CD4-positive, alpha-beta T cell (primary cell): ENCODE measurements around the gene RPL36. TPM values are rescaled to one million over a fixed set of nuclear protein-coding genes. Genes with fewer than 3 reads are reported as not detected.

Experiments
- ATAC-seq: fragments of 200-7000 bp; cut with Tn5 transposase; one replicate; pipeline ENCODE4 v1.10.0; 2022; ENCODE audit warnings: mild to moderate bottlenecking; ENCODE audit not compliant: poor library complexity
- CTCF ChIA-PET: fragments of 350-600 bp; sonication (Branson Sonifier 250); formaldehyde crosslinking; loops from one replicate; lab custom pipeline; 2021; ENCODE audit warnings: antibody characterized with exemption, inconsistent platforms; lab: Charles Lee
- POLR2A ChIA-PET: fragments of 350-600 bp; sonication (Branson Sonifier 250); formaldehyde crosslinking; loops from one replicate; lab custom pipeline; 2021; ENCODE audit warnings: antibody characterized with exemption, inconsistent platforms; lab: Charles Lee
- DNase-seq, 14 experiments: peaks; one replicate each; pipeline ENCODE4 v3.0.0-alpha.2; 2013 to 2020; ENCODE audit warnings: mixed read lengths in 2 of 14
- H3K27ac ChIP-seq, 2 donors: one replicate each; pipeline versions ENCODE4 v1.5.1 to v1.7.0; 2013; ENCODE audit warnings: low read length in 2 of 2, low read depth in 1 of 2, mild to moderate bottlenecking in 1 of 2
- H3K27me3 ChIP-seq, 2 experiments: 1 replicate in 1 of 2; 2 replicates in 1 of 2; pipeline versions ENCODE4 v1.6.1 to v1.7.0; 2013; ENCODE audit warnings: low read length in 2 of 2, control low read depth in 1 of 2, mild to moderate bottlenecking in 1 of 2, moderate library complexity in 1 of 2; ENCODE audit not compliant: insufficient read depth in 2 of 2, control insufficient read depth in 1 of 2
- H3K36me3 ChIP-seq: one replicate; pipeline ENCODE4 v1.6.1; 2013; ENCODE audit warnings: low read length, control low read depth; ENCODE audit not compliant: insufficient read depth
- H3K4me1 ChIP-seq: one replicate; pipeline ENCODE4 v1.6.1; 2013; ENCODE audit warnings: low read length, control low read depth; ENCODE audit not compliant: insufficient read depth
- H3K4me3 ChIP-seq: one replicate; pipeline ENCODE4 v1.5.1; 2013; ENCODE audit warnings: mild to moderate bottlenecking, low read length, moderate library complexity
- H3K9me3 ChIP-seq, 2 experiments: 1 replicate in 1 of 2; 2 replicates in 1 of 2; pipeline versions ENCODE4 v1.6.1 to v1.7.0; 2013; ENCODE audit warnings: low read length in 2 of 2, mild to moderate bottlenecking in 2 of 2, control low read depth in 1 of 2, moderate library complexity in 1 of 2; ENCODE audit not compliant: control insufficient read depth in 1 of 2, insufficient read depth in 1 of 2
- H3K27ac Mint-ChIP-seq: one replicate; pipeline ENCODE4 v1.8.0; 2020; ENCODE audit warnings: mixed read lengths
- H3K27me3 Mint-ChIP-seq: one replicate; pipeline ENCODE4 v1.8.0; 2021; ENCODE audit warnings: mixed read lengths
- H3K36me3 Mint-ChIP-seq: one replicate; pipeline ENCODE4 v1.8.0; 2021; ENCODE audit warnings: low read depth, mixed read lengths
- H3K4me1 Mint-ChIP-seq: one replicate; pipeline ENCODE4 v1.8.0; 2021; ENCODE audit warnings: low read depth, mixed read lengths
- H3K4me3 Mint-ChIP-seq: one replicate; pipeline ENCODE4 v1.8.0; 2020; ENCODE audit warnings: mild to moderate bottlenecking, mixed read lengths
- H3K9me3 Mint-ChIP-seq: one replicate; pipeline ENCODE4 v1.8.0; 2020; ENCODE audit warnings: mixed read lengths
- CTCF ChIP-seq: fragments of 200-600 bp; IDR thresholded peaks from one replicate; pipeline ENCODE4 v1.8.0; 2022; ENCODE audit warnings: antibody characterized with exemption, mild to moderate bottlenecking
- intact Hi-C, 2 experiments: fragments of 100-400 bp; cut with DNase I in 1 of 2; cut with micrococcal nuclease in 1 of 2; formaldehyde crosslinking; loops; one replicate each; pipeline versions ENCODE4 v1.15.1 to v1.9.0; 2023 to 2025; cut with DNase I, micrococcal nuclease
- total RNA-seq, 174 experiments: library from RNA in 2 of 174; stranded (reverse) in 2 of 174; gene quantifications; one replicate each; pipeline ENCODE4 v1.2.3 and lab custom pipeline; 2021 to 2026

RPL36 gene
- total RNA-seq, 2 experiments from 2014 or later, result 1,509 to 1,565 TPM

GRCh38 chr19:5676772-5677105, 13.4 kb upstream of the RPL36 start:
- Mint-ChIP-seq H3K36me3 (peaks cover 10% of the 10 kb centered on the region), H3K4me1 (peaks cover 23% of the 10 kb centered on the region), H3K27ac (no peak overlapping the region), H3K27me3 (no peaks in the 10 kb centered on the region), H3K9me3 (no peaks in the 10 kb centered on the region), H3K4me3 (no peak overlapping the region)
- DNase-seq (peak in 1 of 14 experiments; percentile 29), ATAC-seq (no peak)
- intact Hi-C loops, result no loop called here
- no peaks in the 10 kb centered on the region for H3K9me3 ChIP-seq
- H3K36me3 ChIP-seq, result peaks cover 3% of the 10 kb centered on the region
- no peak overlapping the region for H3K27ac ChIP-seq
- CTCF ChIA-PET, result interaction anchor here (1.4 kb wide), 1 partner anchor 10 kb away, joined by 3 read pairs; no protein-coding TSS in a partner anchor
- no peaks in the 10 kb centered on the region for H3K27me3 ChIP-seq
- H3K4me1 ChIP-seq, result peaks cover 24% of the 10 kb centered on the region
- no peak for TF ChIP-seq CTCF
- H3K4me3 ChIP-seq, result no peak overlapping the region
- POLR2A ChIA-PET, result interaction anchor here (1.4 to 2.5 kb wide), 2 partner anchors 13 to 54 kb away, joined by 6 to 12 read pairs; partner anchors contain the start of genes RPL36, SAFB and SAFB2

- Mint-ChIP-seq H3K27me3 (no peaks in the 10 kb centered on the region), H3K36me3 (peaks cover 10% of the 10 kb centered on the region), H3K4me3 (no peak overlapping the region), H3K4me1 (peaks cover 27% of the 10 kb centered on the region), H3K27ac (no peak overlapping the region), H3K9me3 (no peaks in the 10 kb centered on the region)
- H3K36me3 ChIP-seq, result peaks cover 3% of the 10 kb centered on the region
- intact Hi-C loops, result no loop called here
- CTCF ChIA-PET, result no interaction called here
- H3K27me3 ChIP-seq, result no peaks in the 10 kb centered on the region
- H3K9me3 ChIP-seq, result no peaks in the 10 kb centered on the region
- no peak overlapping the region for H3K4me3 ChIP-seq
- no peak for TF ChIP-seq CTCF
- peak in 1 of 14 experiments; percentile 38 for DNase-seq
- no peak overlapping the region for H3K27ac ChIP-seq
- POLR2A ChIA-PET, result interaction anchor here (1.4 to 2.5 kb wide), 2 partner anchors 13 to 54 kb away, joined by 6 to 12 read pairs; partner anchors contain the start of genes RPL36, SAFB and SAFB2
- peaks cover 24% of the 10 kb centered on the region for H3K4me1 ChIP-seq
- no peak for ATAC-seq
Observed at GRCh38 chr19:5677136-5677535, 13.0 kb upstream of the RPL36 start.

DNA sequence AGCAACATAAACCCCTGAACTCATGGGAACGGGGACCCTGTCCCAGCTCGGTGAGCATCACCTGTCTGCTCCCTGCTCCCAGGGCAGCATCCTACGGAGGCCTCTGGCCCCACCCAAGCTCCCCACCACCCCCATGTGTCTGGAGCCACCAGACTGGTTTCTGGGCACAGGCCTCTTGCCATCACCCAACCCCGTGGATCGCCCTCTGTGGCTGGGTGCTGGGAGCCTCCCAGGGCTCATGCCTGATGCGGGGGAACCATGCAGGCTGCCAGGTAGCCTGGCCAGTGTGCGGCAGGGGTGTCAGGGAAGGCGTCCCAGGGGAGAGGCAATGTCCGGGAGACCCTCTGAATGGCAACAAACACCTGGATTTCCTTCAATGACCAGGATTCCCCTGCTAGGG, 12.5 kb upstream of the RPL36 start:
- Mint-ChIP-seq H3K4me3 (no peak overlapping the region), H3K9me3 (no peaks in the 10 kb centered on the region), H3K27me3 (no peaks in the 10 kb centered on the region), H3K4me1 (peaks cover 30% of the 10 kb centered on the region), H3K27ac (no peak overlapping the region), H3K36me3 (peaks cover 10% of the 10 kb centered on the region)
- intact Hi-C loops, result no loop called here
- DNase-seq (peak in 1 of 14 experiments; percentile 35), ATAC-seq (no peak)
- POLR2A ChIA-PET, result interaction anchor here (2.5 kb wide), 1 partner anchor 55 kb away, joined by 12 read pairs; the partner anchor contains the start of genes SAFB and SAFB2
- no peak overlapping the region for H3K4me3 ChIP-seq
- no peak for TF ChIP-seq CTCF
- no peak overlapping the region for H3K27ac ChIP-seq
- peaks cover 3% of the 10 kb centered on the region for H3K36me3 ChIP-seq
- H3K9me3 ChIP-seq, result no peaks in the 10 kb centered on the region
- H3K4me1 ChIP-seq, result peaks cover 24% of the 10 kb centered on the region
- CTCF ChIA-PET, result no interaction called here
- no peaks in the 10 kb centered on the region for H3K27me3 ChIP-seq
